Stimulated activated CD8-positive, alpha-beta memory T cell treated with anti-CD3 and anti-CD28 coated beads, Interleukin-12 subunit alpha, Interleukin-12 subunit beta, amount 100 ng/mL, for 24 hours (primary cell): ENCODE results near the gene FAM20A.
A peak's percentile ranks its signal among the peaks of the same experiment; 100 is the strongest.
"Not testable (repeated sequence)": the region's sequence is repeated elsewhere in the genome, so short reads cannot be mapped to it uniquely, and the experiment has no call there.

Experiments
- DNase-seq: peaks from one replicate; pipeline ENCODE4 v3.0.0-alpha.2; 2020; ENCODE audit errors: extremely low read depth

FAM20A gene

DNA sequence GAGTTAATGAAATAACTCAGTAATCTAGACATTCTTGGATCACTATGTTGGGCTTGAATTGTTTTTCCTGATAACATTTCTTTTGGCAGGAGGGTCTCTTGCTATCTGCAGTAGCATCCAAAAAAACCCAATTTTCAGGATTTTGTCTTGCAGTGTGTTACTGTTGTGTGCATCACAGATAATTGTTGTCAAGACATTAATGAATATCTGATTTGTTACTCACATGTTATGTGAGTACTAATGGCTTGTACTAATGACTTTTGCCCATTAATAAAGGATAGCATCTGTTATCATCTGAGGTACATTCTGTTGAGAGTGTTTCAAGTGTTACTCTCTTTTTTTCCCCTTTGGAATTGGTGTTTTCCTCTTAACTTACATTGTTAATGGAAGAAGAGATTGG, 78.9 kb downstream of the FAM20A start:
- DNase-seq = no peak

DNA sequence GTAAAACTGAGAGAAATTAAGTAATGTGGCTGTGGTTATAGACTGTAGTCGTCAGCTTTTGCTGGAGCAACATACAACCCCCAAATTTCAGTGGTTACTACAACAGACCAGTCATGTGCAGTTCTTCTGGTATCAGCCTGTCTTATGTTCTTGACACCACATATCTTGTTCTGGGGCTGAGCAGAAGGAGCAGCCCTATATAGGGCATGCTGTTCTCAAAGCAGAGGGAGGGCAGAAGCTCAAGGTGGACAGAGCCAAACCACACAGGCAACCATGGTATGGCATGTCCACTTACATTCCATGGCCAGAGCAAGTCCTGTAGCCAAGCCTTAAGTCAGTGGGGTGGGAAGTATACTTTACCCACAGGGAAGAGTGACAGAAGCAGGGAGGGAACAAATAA, 81.3 kb downstream of the FAM20A start:
- no peak for DNase-seq

DNA sequence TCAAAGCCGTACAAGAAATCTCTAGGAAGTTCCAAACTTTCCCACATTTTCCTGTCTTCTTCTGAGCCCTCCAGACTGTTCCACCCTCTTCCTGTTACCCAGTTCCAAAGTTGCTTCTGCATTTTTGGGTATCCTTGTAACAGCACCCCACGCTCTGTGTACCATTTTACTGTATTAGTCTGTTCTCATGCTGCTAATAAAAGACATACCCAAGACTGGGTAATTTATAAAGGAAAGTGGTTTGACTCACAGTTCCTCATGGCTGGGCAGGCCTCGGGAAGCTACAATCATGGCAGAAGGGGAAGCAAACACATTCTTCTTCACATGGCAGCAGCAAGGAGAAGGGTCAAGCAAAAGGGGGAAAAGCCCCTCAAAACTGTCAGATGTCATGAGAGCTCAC, 82.1 kb downstream of the FAM20A start:
- not testable (repeated sequence) for DNase-seq

DNA sequence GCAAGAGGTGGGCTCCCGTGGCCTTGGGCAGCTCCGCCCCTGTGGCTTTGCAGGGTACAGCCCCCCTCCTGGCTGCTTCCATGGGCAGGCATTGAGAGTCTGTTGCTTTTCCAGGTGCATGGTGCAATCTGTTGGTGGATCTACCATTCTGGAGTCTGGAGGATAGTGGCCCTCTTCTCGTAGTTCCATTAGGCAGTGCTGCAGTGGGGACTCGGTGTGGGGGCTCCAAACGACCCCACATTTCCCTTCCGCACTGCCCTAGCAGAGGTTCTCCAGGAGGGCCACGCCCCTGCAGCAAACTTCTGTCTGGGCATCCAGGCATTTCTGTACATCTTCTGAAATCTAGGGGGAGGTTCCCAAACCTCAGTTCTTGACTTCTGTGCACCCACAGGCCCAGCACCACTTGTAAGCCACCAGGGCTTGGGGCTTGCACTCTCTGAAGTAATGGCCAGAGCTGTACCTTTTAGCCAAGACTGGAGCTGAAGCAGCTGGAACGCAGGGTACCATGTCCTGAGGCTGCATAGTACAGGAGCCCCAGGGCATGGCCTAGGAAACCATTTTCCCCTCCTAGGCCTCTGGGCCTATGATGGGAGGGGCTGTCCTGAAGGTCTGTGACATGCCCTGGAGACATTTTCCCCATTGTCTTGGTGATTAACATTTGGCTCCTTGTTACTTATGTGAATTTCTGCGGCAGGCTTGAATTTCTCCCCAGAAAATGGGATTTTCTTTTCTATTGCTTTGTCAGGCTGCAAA, 82.9 kb downstream of the FAM20A start:
- DNase-seq = no peak

DNA sequence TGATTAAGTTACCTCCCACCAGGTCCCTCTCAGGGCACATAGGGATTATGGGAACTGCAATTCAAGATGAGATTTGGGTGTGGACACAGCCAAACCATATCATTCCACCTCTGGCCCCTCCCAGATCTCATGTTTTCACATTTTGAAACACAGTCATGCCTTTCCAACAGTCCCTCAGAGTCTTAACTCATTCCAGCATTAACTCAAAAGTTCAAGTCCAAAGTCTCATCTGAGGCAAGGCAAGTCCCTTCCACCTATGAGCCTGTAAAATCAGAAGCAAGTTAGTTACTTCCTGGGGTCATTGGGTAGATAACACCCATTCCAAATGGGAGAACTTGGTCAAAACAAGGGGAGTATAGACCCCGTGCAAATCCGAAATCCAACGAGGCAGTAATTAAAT, 83.6 kb downstream of the FAM20A start:
- DNase-seq = not testable (repeated sequence)

DNA sequence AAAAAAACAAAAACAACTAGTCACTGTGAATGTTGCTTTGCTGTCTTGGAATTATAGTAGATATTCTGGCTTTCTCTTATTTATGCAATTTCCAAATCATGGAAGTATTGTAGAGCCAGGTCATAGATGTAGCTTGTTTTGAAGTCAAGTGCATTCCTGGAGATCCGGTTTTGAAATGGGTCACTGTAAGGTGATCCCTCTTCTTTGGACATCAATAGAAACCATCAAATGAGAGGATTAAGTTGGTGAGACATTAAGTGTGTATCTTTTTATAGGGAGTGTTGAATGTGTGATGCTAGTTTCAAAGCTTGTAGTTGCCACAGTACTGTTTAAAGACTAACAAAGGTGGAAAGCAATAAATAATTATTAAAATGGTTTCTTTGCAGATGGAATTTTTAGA, 84.4 kb downstream of the FAM20A start:
- DNase-seq = no peak

DNA sequence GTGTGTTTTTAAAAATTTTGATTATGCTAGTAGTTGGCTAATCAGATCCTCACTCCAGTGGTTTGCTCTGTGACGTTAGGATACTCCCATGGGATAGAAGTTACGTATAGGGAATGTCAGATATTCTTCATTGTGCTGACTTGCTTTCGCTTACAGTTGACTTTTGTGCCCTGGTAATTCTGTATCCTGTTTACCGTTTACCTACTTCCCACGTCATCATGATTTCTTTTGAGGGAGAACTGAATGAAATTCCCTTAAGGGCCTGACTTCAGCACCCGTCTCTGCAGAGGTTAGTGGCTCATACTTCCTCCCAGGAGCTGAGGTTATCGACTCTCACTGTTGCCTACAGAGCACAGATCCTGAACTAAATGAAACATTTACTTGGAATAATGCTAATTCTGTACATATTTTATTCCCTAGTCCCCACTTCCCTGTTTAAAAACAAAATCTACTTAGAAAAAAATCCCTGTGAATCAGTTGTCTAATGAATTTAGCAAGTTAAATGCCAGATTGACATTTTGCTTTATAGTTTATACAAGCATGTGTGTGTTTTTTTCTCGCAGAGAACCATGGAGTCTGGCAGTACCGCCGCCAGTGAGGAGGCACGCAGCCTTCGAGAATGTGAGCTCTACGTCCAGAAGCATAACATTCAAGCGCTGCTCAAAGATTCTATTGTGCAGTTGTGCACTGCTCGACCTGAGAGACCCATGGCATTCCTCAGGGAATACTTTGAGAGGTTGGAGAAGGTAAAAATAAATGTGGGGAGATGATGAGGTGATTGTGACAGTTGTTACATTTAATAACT, 86.1 kb downstream of the FAM20A start:
- no peak for DNase-seq

DNA sequence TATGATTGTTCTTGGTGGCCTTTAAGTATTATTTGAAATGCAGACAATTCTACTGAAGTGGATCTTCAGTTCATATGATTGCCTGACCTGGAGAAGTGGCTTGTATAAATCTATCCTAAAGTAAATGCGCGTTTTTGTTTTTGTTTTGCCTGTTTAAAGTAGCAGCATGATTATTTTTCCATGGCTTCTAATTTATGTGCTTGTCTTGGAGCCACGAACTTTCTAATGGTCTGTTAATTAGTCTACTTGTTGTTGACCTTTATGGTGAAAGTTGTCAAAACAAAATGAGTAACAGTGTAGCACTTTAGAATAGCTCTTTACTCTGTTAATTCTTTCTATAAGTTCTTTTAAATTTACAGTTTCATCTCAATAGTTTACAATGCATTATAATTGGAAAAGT, 87.2 kb downstream of the FAM20A start:
- no peak for DNase-seq

DNA sequence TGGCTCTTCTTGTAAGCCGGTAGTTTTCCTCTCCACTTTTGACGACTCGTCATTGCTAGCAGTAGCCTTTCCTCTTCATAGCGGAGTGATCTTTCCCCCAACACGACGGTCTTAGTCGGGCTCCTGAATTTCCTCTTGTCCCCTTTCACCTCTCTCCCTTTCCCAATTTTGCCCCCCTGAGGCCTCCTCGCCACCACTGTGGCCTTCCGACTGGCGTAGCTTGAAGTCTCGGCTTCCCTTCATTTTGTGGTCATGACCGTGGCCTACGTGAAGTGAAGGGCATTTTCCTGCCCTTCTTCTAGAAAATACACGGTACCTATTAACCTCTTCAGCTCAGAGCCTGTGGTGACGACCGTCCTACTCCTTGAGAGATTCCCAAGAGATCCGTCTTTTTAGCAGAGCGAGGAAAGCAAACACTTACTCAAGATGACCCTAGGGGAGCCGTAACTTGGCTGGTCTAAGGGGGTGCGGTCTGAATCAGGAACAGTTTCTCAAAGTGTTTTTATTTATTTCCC, 88.2 kb downstream of the FAM20A start:
- DNase-seq = no peak

DNA sequence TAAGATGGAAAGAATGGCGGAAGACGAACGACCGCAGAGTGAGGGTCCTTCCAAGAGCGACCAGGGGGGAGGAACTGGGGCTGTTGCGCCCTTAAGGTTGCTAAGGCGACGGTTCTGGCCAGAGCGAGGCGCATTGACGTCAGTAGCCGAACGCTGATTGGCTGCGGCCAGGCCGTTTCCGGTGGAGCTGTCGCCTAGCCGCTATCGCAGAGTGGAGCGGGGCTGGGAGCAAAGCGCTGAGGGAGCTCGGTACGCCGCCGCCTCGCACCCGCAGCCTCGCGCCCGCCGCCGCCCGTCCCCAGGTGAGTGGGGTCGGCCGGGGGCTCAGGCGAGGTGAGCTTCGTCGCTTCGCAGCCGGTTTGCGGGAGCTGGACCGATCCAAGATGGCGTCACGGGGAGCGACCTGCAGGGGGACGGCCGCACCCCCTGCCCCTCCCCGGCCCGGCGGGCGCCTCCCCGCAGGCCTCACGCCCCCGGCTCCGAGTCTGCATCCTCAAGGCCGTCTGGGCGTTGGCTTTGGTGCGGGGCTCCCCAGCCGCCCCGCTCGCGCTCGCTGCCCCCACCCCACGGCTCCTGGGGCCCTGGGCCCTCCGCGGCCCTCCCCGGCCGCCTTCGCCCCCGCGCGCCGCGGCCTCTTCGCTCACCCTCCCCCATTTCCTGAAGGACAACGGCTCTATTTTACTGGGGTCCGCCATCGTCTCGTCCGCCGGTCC, 88.8 kb downstream of the FAM20A start, which contains the start of gene PRKAR1A:
PRKAR1A (plus strand) TSS at position 184 of the 713 bp plus-strand sequence. CDS start 2,970 bp downstream, outside the sequence.
- peak; percentile 77 for DNase-seq

DNA sequence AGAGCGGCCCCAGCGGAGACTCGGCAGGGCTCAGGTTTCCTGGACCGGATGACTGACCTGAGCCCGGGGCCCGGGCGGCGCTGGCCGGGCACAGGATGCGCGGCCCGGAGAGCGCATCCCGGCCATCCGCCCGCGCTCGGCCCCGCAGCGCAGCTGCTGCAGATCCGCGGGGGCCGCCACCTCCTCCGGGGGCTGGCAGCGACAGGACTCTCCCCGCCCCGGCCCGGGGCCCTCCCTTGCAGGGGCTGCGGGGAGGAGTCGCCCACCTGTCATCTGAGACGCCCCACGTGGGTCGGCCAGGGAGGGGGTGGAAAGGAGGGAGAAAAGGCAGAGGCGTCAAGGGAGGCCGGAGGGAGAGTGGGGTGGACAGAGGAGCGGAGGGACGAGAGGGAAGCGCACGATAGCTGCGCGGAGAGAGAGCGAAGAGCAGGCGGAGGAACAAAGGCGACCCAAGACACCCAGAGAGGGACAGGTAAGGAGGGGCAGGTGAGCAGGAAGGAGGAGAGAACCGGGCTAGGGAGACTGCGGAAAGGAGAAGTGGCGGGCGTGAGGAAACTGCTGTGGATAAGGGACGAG, 89.4 kb downstream of the FAM20A start:
- DNase-seq = peak; percentile 45

DNA sequence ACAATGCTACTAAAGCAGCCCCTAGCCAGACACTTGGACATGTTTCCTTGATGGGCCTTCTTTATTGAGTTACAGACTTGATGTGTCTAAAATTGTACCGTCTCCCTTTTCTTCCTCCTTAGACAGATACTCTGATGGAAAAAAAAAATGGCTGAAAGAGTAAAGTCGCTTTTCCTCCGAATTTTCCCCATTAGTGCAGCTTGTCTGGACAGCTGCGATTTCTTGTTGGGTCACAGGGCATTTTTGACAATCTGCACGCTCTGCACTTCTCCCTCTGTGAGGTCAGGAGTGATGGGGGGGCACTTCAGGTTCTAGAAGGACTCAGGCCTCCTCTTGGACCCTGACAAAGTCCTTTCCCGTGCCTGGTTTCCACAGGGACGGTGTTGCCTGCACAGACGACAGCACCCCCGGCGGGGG, 89.9 kb downstream of the FAM20A start:
- DNase-seq = no peak

DNA sequence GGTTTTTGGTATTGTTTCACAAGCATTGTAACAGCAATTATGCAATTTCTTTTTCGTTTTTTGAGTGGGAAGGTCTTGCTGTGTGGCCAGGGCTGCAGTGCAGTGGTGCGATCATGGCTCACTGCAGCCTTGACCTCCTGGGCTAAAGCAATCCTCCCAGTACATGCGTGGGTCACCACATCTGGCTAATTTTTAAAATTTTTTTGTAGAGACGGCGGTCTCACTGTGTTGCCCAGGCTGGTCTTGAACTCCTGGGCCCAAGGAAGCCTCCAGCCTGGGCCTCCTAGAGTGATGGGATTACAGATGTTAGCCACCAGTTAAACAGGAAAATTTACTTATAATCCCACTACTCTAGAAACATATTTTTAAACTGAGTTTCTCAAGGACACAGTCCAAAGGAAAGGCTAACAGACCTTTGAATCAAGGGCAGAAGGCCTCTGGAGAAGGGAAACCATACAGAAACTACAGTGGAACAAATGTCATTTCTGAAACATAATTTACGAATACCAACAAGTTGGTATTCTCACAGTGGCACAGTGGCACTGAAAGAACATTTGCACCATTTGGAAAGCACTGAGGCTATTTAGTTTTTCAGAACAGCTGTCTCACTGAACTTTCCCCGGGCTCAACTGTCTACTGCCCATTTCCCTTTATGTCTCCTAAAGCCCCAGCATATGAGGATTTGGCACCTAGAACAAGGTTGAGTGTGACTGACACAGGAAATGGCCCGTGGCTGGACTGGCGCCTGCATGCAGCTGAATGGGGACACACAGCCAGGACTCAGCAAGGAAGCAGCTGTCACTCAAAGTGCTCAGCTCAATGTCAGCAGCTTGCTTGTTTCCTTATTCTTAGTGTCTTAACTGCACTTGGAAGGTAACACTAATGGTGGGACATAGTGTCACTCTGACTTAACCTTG, 91.8 kb downstream of the FAM20A start:
- no peak for DNase-seq

DNA sequence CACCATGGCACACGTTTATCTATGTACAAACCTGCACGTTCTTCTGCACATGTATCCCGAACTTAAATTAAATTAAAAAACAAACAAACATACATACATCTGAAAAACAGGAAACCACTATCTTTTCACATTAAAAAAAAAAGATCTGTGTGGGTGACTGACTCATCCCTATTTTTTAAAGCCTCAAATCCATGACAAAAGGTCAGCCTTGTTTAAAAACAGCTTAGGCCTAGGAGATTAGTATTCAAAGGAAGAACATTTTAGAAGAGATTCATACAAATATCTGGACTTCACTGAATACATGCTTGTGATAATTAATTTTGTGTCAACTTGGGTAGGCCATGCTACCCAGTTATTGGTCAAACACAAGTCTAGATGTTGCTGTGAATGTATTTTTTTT, 93.6 kb downstream of the FAM20A start:
- DNase-seq = no peak

DNA sequence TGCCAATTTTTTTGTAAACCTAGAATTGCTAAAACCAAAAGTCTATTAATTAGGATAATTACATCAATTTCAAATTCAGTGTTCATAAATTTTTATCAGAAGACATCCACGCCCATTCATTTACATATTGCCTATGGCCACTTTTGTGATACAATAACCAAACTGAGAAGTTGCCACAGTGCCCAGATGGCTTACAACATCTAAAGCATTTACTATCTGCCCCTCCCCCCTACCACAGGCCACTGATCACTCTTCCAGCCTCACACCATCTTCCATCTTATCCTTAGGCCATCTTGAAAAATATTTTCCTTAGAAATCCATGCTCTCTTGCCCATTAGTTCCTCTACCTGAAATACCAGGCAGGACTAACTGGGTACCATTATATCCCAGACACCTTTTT, 95.2 kb downstream of the FAM20A start:
- DNase-seq = no peak

DNA sequence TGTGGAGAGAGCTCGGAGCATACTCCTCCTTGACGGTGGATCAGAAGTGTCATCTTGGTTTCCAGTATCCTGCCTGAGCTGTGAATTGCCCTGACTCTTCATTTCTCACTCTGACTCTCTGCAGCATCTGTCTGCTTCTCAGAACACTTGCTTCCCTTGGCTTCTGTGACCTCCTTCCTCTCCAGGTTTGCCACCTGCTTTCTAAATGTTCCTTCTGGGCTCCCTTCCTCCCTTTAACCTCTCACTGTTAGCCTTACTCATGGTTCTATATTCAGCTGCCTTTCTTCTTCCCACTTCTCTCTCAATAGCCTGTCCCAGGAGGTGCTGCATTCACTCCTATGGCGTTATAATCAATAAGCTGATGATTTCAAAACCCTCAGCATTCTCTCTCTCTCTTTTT, 100.1 kb downstream of the FAM20A start:
- DNase-seq = no peak

DNA sequence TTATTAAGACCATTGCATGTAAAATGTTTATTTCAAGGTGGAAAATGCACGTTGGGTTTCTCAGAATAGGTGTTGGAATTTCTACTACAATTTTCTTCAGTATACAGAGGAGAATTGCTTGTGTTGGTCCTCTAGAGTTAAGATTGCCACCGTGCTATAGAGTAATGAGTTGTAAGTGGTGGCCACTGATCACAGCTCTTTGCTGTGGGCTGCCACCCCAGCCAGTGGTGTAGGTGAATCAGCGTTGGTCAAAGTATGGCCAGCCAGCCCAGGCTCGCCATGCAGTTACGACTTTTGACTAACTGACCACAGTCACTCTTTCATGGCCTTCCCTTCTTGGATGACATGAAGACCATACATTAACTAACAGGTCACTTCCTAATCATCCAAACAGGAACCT, 101.6 kb downstream of the FAM20A start:
- DNase-seq = no peak

DNA sequence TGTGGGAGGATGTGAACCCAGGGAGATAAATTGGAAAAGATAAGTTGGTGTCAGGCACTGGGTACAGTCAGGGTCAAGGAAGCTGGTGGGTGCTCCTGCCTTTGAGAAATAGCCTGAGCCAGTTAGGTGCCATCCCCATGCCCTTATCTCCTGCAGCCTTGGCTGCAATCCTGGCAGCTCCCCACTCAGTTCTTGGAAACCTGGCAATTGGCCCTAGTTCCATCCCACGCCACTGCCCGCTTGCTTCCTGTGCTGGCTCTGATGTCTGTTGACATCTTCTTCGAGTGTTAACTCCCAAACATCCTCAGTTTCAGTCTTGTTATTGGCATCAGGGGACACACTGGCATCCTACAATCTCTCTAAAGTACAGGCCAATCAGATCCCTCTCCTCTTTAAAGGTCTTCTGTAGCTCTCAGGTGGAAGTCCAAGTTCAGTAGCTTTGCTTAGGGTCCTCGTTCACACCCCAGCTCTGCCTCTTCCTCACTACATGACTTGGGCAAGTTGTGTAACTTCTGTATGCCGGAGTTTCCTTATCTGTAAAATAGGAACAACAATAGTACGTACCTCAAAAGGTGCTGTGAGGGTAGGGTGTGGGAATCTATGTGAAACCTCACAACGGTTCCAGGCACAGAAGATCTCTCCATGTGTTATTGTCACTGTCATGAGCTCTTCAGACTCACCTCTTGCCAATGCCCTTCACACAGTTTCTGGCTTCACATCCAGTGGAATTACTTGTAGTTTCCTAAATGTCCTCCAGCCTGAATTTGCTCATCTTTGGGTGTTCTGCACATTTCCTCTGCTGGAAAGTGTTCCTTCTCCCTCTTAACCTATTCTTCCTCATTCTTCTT, 102.5 kb downstream of the FAM20A start:
- no peak for DNase-seq

DNA sequence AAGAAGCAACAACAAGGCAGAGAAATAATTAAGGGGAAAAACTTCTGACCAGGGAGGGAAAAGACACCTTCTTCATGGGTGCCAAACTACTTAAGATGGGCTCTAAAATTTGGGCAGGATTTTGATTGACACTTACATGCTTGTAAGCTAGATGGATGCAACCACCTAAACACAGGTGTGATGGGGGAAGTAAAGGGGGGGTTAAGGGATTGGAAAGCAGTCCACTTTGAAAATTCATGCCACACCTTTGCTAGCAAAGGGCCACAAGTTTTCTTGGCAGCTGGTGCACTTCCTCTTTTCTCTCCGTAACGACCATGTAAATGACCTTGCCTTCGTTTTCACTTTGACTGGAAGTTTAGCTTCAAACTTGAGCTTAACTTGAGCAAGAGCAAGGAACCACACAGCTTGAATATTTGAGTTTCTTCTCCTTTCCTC, 103.3 kb downstream of the FAM20A start:
- DNase-seq = no peak

DNA sequence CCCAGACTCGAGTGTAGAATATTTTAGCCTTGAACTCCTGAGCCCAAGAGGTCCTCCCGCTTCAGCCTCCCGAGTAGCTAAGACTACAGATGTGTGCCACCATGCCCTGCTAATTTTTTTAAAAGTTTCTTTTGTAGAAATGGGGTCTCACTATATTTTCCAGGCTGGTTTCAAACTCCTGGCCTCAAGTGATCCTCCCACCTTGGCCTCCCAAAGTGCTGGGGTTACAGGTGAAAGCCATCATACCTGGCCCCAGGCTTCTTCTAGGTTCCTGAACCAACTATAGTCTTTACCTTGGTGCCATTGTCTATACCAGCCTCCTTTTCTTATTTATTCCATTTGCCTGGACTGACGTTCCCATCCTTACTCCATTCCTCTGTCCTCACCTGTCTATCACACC, 106.1 kb downstream of the FAM20A start:
- no peak for DNase-seq
